B cell (primary cell): ENCODE results near the gene MPEG1. TPM values are rescaled to one million over a fixed set of nuclear protein-coding genes. Genes with fewer than 3 reads are reported as not detected.

Experiments used
- ATAC-seq: fragments of 200-7000 bp; cut with Tn5 transposase; one replicate; pipeline ENCODE4 v1.10.0; 2021; ENCODE audit warnings: low read depth, mild to moderate bottlenecking, moderate number of reproducible peaks, moderate library complexity
- CTCF ChIA-PET: fragments of 350-600 bp; sonication (Branson Sonifier 250); formaldehyde crosslinking; loops from one replicate; lab custom pipeline; 2021; ENCODE audit warnings: antibody characterized with exemption, inconsistent platforms; lab: Charles Lee
- POLR2A ChIA-PET: fragments of 350-600 bp; sonication (Branson Sonifier 250); formaldehyde crosslinking; loops from one replicate; lab custom pipeline; 2021; ENCODE audit warnings: antibody characterized with exemption; lab: Charles Lee
- DNase-seq: peaks from one replicate; pipeline ENCODE4 v3.0.0; 2013
- H2AFZ ChIP-seq: 2 replicates; pipeline ENCODE4 v1.6.1; 2012; ENCODE audit warnings: mild to moderate bottlenecking, low read depth, low read length; ENCODE audit not compliant: insufficient read depth, poor library complexity, severe bottlenecking
- H3K27ac ChIP-seq, 2 donors: 1 replicate in 1 of 2; 2 replicates in 1 of 2; pipeline ENCODE4 v1.5.1; 2012 to 2013; ENCODE audit warnings: low read length in 2 of 2, mild to moderate bottlenecking in 2 of 2, moderate library complexity in 1 of 2
- H3K27me3 ChIP-seq, 4 experiments: fragments of 200-600 bp in 1 of 4; sonication (generic) in 1 of 4; replicated peaks in 1 of 4; 1 replicate in 2 of 4; 2 replicates in 2 of 4; pipeline versions ENCODE4 v1.6.1 to v1.7.0; 2013 to 2016; ENCODE audit warnings: low read length in 3 of 4, mild to moderate bottlenecking in 2 of 4, mixed read lengths in 1 of 4, moderate library complexity in 1 of 4; ENCODE audit not compliant: insufficient read depth in 4 of 4, control insufficient read depth in 3 of 4; ENCODE audit errors: control extremely low read depth in 1 of 4
- H3K36me3 ChIP-seq, 2 experiments: replicated peaks in 1 of 2; 1 replicate in 1 of 2; 2 replicates in 1 of 2; pipeline versions ENCODE4 v1.6.1 to v1.7.1; 2013; ENCODE audit warnings: low read length in 1 of 2; ENCODE audit not compliant: insufficient read depth in 2 of 2, control insufficient read depth in 1 of 2; ENCODE audit errors: control extremely low read depth in 1 of 2, extremely low read depth in 1 of 2
- H3K4me1 ChIP-seq, 2 donors: fragments of 200-600 bp in 1 of 2; sonication (generic) in 1 of 2; 1 replicate in 1 of 2; 2 replicates in 1 of 2; pipeline versions ENCODE4 v1.5.1 to v1.6.1; 2013 to 2017; ENCODE audit warnings: low read length in 2 of 2; ENCODE audit not compliant: control insufficient read depth in 2 of 2, insufficient read depth in 2 of 2
- H3K4me2 ChIP-seq: replicated peaks from 2 replicates; pipeline ENCODE3; 2012; ENCODE audit warnings: mild to moderate bottlenecking, low read depth, low read length; ENCODE audit not compliant: poor library complexity, severe bottlenecking
- H3K4me3 ChIP-seq, 5 experiments: fragments of 200-600 bp in 1 of 5; sonication (generic) in 1 of 5; 1 replicate in 3 of 5; 2 replicates in 2 of 5; pipeline versions ENCODE4 v1.5.1 to v1.7.0; 2011 to 2016; ENCODE audit warnings: low read length in 4 of 5, mild to moderate bottlenecking in 4 of 5, low read depth in 2 of 5, control low read depth in 1 of 5, moderate library complexity in 1 of 5; ENCODE audit not compliant: insufficient read depth in 1 of 5; ENCODE audit errors: control extremely low read depth in 1 of 5, extremely low read depth in 1 of 5
- H3K79me2 ChIP-seq: fragments of 200-600 bp; sonication (generic); one replicate; pipeline ENCODE4 v1.6.0; 2016; ENCODE audit warnings: low read length; ENCODE audit not compliant: control insufficient read depth, insufficient read depth
- H3K9ac ChIP-seq: fragments of 200-600 bp; sonication (generic); 2 replicates; pipeline ENCODE4 v1.6.1; 2017; ENCODE audit warnings: mild to moderate bottlenecking, low read length, moderate library complexity
- H3K9me3 ChIP-seq, 3 donors: one replicate each; pipeline versions ENCODE4 v1.6.1 to v1.7.1; 2013; ENCODE audit warnings: low read length in 2 of 3; ENCODE audit not compliant: control insufficient read depth in 2 of 3, insufficient read depth in 1 of 3; ENCODE audit errors: control extremely low read depth in 1 of 3
- H4K20me1 ChIP-seq: 2 replicates; pipeline ENCODE4 v1.6.0; 2012; ENCODE audit warnings: mild to moderate bottlenecking, low read length; ENCODE audit not compliant: insufficient read depth, control insufficient read depth, poor library complexity, severe bottlenecking
- H3K27ac Mint-ChIP-seq: one replicate; pipeline ENCODE4 v1.8.0; 2021; ENCODE audit warnings: mixed read lengths
- H3K27me3 Mint-ChIP-seq: one replicate; pipeline ENCODE4 v1.8.0; 2021; ENCODE audit warnings: mixed read lengths
- H3K4me1 Mint-ChIP-seq: one replicate; pipeline ENCODE4 v1.8.0; 2021; ENCODE audit warnings: mixed read lengths
- H3K4me3 Mint-ChIP-seq: one replicate; pipeline ENCODE4 v1.8.0; 2021; ENCODE audit warnings: mixed read lengths
- H3K9me3 Mint-ChIP-seq: one replicate; pipeline ENCODE4 v1.8.0; 2022; ENCODE audit warnings: mixed read lengths; ENCODE audit not compliant: insufficient read depth
- EZH2 ChIP-seq: IDR thresholded peaks from 2 replicates; pipeline ENCODE4 v1.6.1; 2012; ENCODE audit warnings: borderline replicate concordance, low read depth, mild to moderate bottlenecking, moderate library complexity, low read length; ENCODE audit not compliant: insufficient read depth, poor library complexity, severe bottlenecking
- WGBS: methylation state at CpG from one replicate; pipeline ENCODE4 v1.1.5; 2013; ENCODE audit warnings: missing lambda C conversion rate; ENCODE audit not compliant: insufficient coverage; 5-methylcytosine and 5-hydroxymethylcytosine counted together
- intact Hi-C: fragments of 100-400 bp; cut with micrococcal nuclease; formaldehyde crosslinking; loops from one replicate; pipeline ENCODE4 v1.10.0; 2022
- polyA plus RNA-seq: library from polyadenylated mRNA; depleted of rRNA; stranded (reverse); fragments of >200 nt; gene quantifications from 2 replicates; pipeline ENCODE4 v1.2.3, GENCODE V29; 2012
- total RNA-seq, 2 donors: library from RNA; stranded (reverse); fragments of 120-200 nt in 1 of 2; gene quantifications; 1 replicate in 1 of 2; 2 replicates in 1 of 2; pipeline versions ENCODE4 v1.2.3 to v1.2.4, GENCODE V29; 2013 to 2022
- TF ChIP-seq, protein P1 (sequence below): fragments of 200-600 bp; IDR thresholded peaks from one replicate; pipeline ENCODE4 v1.8.0; 2022; ENCODE audit warnings: antibody characterized with exemption, mild to moderate bottlenecking

MPEG1 gene
- total and polyA plus RNA-seq, 2 donors (not counting 1 experiment from before 2014, with no cell fraction given) = 27.7 to 151 TPM

DNA sequence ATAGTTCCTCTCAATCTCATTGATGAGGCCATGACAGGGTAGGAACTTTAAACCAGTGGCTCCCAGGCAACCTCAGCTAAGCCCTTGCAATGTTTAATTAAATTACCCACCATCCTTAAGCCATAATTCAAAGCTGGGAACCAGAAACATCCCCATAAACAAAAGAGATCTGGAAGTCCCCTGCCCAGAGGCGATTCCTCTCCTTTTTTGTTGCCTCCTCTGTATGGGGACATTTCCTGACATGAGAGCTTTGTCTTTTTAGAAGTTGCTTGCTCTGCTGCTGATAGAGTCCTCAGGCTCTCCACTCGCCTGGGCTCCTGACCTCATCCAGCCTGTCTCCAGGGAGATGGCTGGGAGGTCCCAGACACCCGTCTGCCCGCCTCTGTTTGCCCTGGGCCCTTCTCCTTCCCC, 37.6 kb downstream of the MPEG1 start:
- DNase-seq = no peak
- WGBS = 78% methylated on average over 2 of the region's 4 CpGs
- Histone ChIP-seq H3K4me1 (peaks cover 20 to 26% of the 10 kb centered on the region in 2 donors), H3K4me3 (no peak overlapping the region), H3K9ac (no peak overlapping the region), H3K36me3 (peaks cover 3 to 20% of the 10 kb centered on the region in 2 experiments), H3K79me2 (peaks cover 80% of the 10 kb centered on the region), H3K27ac (no peak overlapping the region), H4K20me1 (peaks cover 31% of the 10 kb centered on the region), H2AFZ (no peak overlapping the region), H3K27me3 (no peaks in the 10 kb centered on the region), H3K9me3 (peaks cover 0 to 9% (median 7%) of the 10 kb centered on the region in 3 donors), H3K4me2 (peak overlapping the region; percentile 88)
- Mint-ChIP-seq H3K4me1 (peaks cover 28% of the 10 kb centered on the region), H3K27me3 (no peaks in the 10 kb centered on the region), H3K9me3 (peaks cover 8% of the 10 kb centered on the region), H3K4me3 (peak overlapping the region; percentile 98), H3K27ac (peak overlapping the region; percentile 54)
- intact Hi-C loops = loop anchor here (10.0 kb wide), 1 partner anchor 490 kb away; the partner anchor contains the start of gene PATL1
- ChIA-PET POLR2A (interaction anchor here (0.6 to 1.4 kb wide), 2 partner anchors 38 to 48 kb away, joined by 3 to 6 read pairs; partner anchors contain the start of gene MPEG1), CTCF (interaction anchor here (1.3 to 11.2 kb wide), 8 partner anchors 12 to 253 kb away, joined by 3 to 215 read pairs (median 45); partner anchors contain the start of gene OR5A2)
- TF ChIP-seq EZH2 = no peak
- TF ChIP-seq, protein P1, sequence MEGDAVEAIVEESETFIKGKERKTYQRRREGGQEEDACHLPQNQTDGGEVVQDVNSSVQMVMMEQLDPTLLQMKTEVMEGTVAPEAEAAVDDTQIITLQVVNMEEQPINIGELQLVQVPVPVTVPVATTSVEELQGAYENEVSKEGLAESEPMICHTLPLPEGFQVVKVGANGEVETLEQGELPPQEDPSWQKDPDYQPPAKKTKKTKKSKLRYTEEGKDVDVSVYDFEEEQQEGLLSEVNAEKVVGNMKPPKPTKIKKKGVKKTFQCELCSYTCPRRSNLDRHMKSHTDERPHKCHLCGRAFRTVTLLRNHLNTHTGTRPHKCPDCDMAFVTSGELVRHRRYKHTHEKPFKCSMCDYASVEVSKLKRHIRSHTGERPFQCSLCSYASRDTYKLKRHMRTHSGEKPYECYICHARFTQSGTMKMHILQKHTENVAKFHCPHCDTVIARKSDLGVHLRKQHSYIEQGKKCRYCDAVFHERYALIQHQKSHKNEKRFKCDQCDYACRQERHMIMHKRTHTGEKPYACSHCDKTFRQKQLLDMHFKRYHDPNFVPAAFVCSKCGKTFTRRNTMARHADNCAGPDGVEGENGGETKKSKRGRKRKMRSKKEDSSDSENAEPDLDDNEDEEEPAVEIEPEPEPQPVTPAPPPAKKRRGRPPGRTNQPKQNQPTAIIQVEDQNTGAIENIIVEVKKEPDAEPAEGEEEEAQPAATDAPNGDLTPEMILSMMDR = no peak
- ATAC-seq = no peak

DNA sequence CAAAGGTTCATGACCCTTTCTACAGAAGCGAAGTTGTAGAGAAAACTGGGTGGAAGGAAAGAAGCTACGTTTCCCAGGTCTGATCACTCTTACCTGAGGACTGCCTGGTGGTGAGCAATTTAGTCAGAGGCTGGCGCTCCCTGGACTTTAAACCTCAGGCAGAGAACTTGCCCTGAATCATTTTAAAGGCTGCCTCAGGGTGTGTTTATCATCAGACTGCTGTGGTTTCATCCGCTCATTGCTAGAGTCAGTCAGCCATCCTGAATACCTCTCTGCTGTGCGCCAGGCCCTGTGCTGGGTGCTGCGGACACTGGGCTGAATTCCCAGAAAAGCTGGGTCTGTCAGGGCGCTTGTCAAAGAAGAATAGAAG, 38.1 kb downstream of the MPEG1 start:
- intact Hi-C loops = loop anchor here (5.0 to 10.0 kb wide), 2 partner anchors 383 to 490 kb away; partner anchors contain the start of gene PATL1
- Histone ChIP-seq H3K27me3 (no peaks in the 10 kb centered on the region), H3K4me1 (peaks cover 20 to 26% of the 10 kb centered on the region in 2 donors), H2AFZ (no peak overlapping the region), H4K20me1 (peaks cover 27% of the 10 kb centered on the region), H3K79me2 (peaks cover 76% of the 10 kb centered on the region), H3K9me3 (peaks cover 0 to 8% (median 6%) of the 10 kb centered on the region in 3 donors), H3K36me3 (peaks cover 3 to 20% of the 10 kb centered on the region in 2 experiments), H3K27ac (peak overlapping the region in 1 of 2 donors; percentile 31), H3K4me3 (no peak overlapping the region), H3K9ac (no peak overlapping the region), H3K4me2 (peak overlapping the region; percentile 88)
- 77% methylated on average over 6 of the region's 7 CpGs for WGBS
- ChIA-PET POLR2A (interaction anchor here (0.6 to 1.7 kb wide), 3 partner anchors 28 to 47 kb away, joined by 3 to 6 read pairs (median 5); partner anchors contain the start of gene MPEG1), CTCF (interaction anchor here (0.6 to 11.2 kb wide), 11 partner anchors 13 to 1650 kb away, joined by 3 to 215 read pairs (median 6); partner anchors contain the start of gene OR5A2)
- DNase-seq (peak; percentile 23), ATAC-seq (no peak)
- Mint-ChIP-seq H3K27me3 (no peaks in the 10 kb centered on the region), H3K4me1 (peaks cover 28% of the 10 kb centered on the region), H3K27ac (peak overlapping the region; percentile 54), H3K9me3 (peaks cover 8% of the 10 kb centered on the region), H3K4me3 (peak overlapping the region; percentile 98)
- TF ChIP-seq, protein P1 = no peak
- TF ChIP-seq EZH2 = no peak
